ENCODE results near the gene CATSPER4.

DNA sequence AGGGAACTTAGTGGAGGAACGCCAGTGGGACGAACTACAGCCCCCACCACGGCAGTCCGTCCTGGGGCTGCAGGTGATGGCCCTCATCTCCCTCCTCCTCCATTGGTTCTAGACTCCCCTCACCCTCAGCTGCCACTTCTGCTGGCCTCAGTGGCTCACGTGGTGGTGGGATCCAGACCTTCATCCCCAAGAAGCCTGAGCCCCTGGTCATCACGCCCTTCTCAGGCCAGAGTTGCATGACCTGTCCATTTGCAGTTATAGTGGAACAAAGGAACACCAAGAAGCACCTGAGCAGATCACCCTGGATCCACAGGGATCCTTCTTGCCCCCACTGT lies 44.5 kb upstream of the CATSPER4 start:
- TF ChIP-seq, protein P1, sequence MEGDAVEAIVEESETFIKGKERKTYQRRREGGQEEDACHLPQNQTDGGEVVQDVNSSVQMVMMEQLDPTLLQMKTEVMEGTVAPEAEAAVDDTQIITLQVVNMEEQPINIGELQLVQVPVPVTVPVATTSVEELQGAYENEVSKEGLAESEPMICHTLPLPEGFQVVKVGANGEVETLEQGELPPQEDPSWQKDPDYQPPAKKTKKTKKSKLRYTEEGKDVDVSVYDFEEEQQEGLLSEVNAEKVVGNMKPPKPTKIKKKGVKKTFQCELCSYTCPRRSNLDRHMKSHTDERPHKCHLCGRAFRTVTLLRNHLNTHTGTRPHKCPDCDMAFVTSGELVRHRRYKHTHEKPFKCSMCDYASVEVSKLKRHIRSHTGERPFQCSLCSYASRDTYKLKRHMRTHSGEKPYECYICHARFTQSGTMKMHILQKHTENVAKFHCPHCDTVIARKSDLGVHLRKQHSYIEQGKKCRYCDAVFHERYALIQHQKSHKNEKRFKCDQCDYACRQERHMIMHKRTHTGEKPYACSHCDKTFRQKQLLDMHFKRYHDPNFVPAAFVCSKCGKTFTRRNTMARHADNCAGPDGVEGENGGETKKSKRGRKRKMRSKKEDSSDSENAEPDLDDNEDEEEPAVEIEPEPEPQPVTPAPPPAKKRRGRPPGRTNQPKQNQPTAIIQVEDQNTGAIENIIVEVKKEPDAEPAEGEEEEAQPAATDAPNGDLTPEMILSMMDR (IDR thresholded peaks at IDR 0.05), result no peak
- TF ChIP-seq POLR2A (IDR thresholded peaks at IDR 0.05), result no peak

Data from testis (tissue), 2 donors.